Chondrocyte (in vitro differentiated cells): ENCODE measurements around the gene RERE. TPM values are rescaled to one million over a fixed set of nuclear protein-coding genes. Genes with fewer than 3 reads are reported as not detected.

Experiments used
- DNase-seq: peaks from one replicate; pipeline ENCODE4 v3.0.0; 2021; ENCODE audit warnings: mixed read lengths, low spot score
- H3K27ac Mint-ChIP-seq: one replicate; pipeline ENCODE4 v1.8.0; 2021; ENCODE audit warnings: mild to moderate bottlenecking, moderate library complexity, mixed read lengths; ENCODE audit not compliant: unreplicated experiment
- H3K27me3 Mint-ChIP-seq: 2 replicates; pipeline ENCODE4 v1.8.0; 2021; ENCODE audit warnings: low read depth, mixed read lengths
- H3K36me3 Mint-ChIP-seq: 2 replicates; pipeline ENCODE4 v1.8.0; 2021; ENCODE audit warnings: low read depth, mixed read lengths
- H3K4me1 Mint-ChIP-seq: 2 replicates; pipeline ENCODE4 v1.8.0; 2021; ENCODE audit warnings: low read depth, mild to moderate bottlenecking, mixed read lengths
- H3K4me3 Mint-ChIP-seq: one replicate; pipeline ENCODE4 v1.8.0; 2021; ENCODE audit warnings: mild to moderate bottlenecking, moderate library complexity, mixed read lengths; ENCODE audit not compliant: unreplicated experiment
- H3K9me3 Mint-ChIP-seq: 2 replicates; pipeline ENCODE4 v1.8.0; 2021; ENCODE audit warnings: low read depth, mixed read lengths
- CTCF ChIP-seq: fragments of 200-600 bp; sonication (generic); IDR thresholded peaks from 2 replicates; pipeline ENCODE4 v1.5.0; 2021; ENCODE audit warnings: antibody characterized with exemption, mild to moderate bottlenecking, moderate library complexity
- total RNA-seq: library from RNA; stranded (reverse); gene quantifications from 3 replicates; pipeline ENCODE4 v1.2.1, GENCODE V29; 2021

RERE gene
- total RNA-seq, 1 donor from 2014 or later, result 64.9 TPM

GRCh38 chr1:8423692-8424538 is 393.5 kb downstream of the RERE start:
- peaks cover 9% of the 10 kb centered on the region for H3K4me1 Mint-ChIP-seq
- H3K9me3 Mint-ChIP-seq, result no peaks in the 10 kb centered on the region
- H3K27ac Mint-ChIP-seq, result peak overlapping the region; percentile 88
- DNase-seq, result no peak
- H3K36me3 Mint-ChIP-seq, result no peaks in the 10 kb centered on the region
- peak overlapping the region; percentile 73 for H3K4me3 Mint-ChIP-seq
- TF ChIP-seq CTCF, result peak; percentile 35
- H3K27me3 Mint-ChIP-seq, result no peaks in the 10 kb centered on the region

- H3K36me3 Mint-ChIP-seq, result peaks cover under 1% of the 10 kb centered on the region
- no peaks in the 10 kb centered on the region for H3K27me3 Mint-ChIP-seq
- DNase-seq, result no peak
- H3K4me1 Mint-ChIP-seq, result peaks cover 9% of the 10 kb centered on the region
- H3K9me3 Mint-ChIP-seq, result no peaks in the 10 kb centered on the region
- no peak for TF ChIP-seq CTCF
- no peak overlapping the region for H3K4me3 Mint-ChIP-seq
- no peak overlapping the region for H3K27ac Mint-ChIP-seq
Observed at GRCh38 chr1:8423269-8423691, 394.2 kb downstream of the RERE start.

DNA sequence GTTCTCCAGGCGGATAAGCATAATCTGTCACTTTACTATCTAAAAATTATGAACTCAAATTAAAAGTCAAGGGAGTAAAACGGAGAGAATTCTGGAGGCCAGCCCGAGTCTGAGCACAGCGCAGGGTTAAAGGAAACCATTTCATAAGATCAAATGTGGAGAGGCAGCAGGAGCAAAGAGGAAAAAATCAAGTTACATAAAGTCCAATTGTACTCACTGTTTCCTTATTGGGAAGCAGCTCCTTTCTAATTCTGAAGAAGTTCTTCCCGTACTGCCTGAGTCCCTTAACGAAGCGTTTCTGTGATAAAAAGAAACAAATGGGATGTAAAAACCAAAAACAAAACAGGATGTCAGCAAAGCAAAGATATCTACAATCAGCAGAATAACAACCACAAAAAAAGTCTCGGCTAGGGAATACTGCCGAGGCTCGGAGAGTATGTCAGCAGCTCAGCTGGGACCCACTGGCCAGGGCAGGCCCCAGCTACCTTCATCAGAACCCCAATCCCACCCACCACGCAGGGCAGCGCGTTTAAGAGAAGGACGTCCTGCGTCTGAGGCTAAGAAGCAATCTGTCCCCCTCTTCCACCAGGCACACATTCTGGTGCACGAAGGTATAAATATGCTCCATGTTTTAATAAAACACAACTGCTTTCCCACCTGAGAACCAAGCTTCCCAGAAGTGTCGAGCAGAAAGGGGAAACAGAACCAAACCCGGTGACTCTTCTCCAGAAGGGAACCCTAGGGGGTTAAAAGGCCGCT is 394.8 kb downstream of the RERE start:
- Mint-ChIP-seq H3K36me3 (peaks cover 5% of the 10 kb centered on the region), H3K9me3 (no peaks in the 10 kb centered on the region), H3K27ac (no peak overlapping the region), H3K4me3 (no peak overlapping the region), H3K4me1 (peaks cover 10% of the 10 kb centered on the region), H3K27me3 (no peaks in the 10 kb centered on the region)
- peak; percentile 2 for TF ChIP-seq CTCF
- no peak for DNase-seq

DNA sequence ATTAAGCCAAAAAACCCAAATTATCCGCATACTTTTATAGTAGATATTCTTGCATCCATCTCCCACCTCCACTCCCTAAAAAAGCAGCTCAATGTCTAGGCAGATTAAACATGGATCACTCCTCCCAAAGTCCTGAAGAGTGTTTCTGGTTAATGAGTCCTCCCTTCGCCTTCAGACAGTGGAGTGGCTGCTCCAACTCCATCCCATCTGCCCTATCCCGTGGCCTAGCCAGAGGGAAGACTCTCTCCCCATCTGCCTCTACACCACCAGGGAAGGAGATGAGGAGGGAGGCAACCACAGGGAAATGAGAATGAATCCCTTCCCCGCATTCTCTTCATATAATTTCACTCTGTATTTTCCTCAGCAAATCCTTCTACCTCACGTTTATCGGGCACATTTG is 395.7 kb downstream of the RERE start:
- Mint-ChIP-seq H3K36me3 (peaks cover 9% of the 10 kb centered on the region), H3K4me1 (peaks cover 15% of the 10 kb centered on the region), H3K27ac (no peak overlapping the region), H3K9me3 (no peaks in the 10 kb centered on the region), H3K27me3 (no peaks in the 10 kb centered on the region), H3K4me3 (no peak overlapping the region)
- no peak for TF ChIP-seq CTCF
- no peak for DNase-seq

DNA sequence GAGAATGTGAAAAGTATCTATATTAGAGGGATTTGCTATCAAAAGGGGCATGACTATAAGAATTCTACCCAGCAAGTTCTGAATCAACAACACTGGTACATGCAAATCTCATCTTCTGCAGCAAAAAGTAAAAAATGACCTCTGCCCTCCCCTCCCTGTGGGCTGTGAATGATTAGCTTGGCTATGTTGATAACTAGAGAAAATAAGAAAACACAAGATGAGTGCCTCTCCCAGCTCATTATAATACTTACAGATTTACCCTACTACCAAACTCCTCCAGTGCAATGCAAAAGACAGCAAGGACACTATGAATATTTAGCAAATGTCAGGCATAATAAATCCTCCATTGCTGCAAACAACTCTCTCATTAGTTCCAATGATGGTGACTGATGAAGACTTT is 397.1 kb downstream of the RERE start:
- H3K4me1 Mint-ChIP-seq, result peaks cover 24% of the 10 kb centered on the region
- no peak overlapping the region for H3K4me3 Mint-ChIP-seq
- no peaks in the 10 kb centered on the region for H3K27me3 Mint-ChIP-seq
- DNase-seq, result no peak
- peaks cover 13% of the 10 kb centered on the region for H3K36me3 Mint-ChIP-seq
- TF ChIP-seq CTCF, result no peak
- H3K27ac Mint-ChIP-seq, result no peak overlapping the region
- no peaks in the 10 kb centered on the region for H3K9me3 Mint-ChIP-seq
